ENCODE data around the gene TRABD. TPM values are rescaled to one million over a fixed set of nuclear protein-coding genes. Genes with fewer than 3 reads are reported as not detected.

The TRABD gene
- total and polyA plus RNA-seq, 3 donors from 2014 or later = 23.7 to 45.3 (median 38.7) TPM

DNA sequence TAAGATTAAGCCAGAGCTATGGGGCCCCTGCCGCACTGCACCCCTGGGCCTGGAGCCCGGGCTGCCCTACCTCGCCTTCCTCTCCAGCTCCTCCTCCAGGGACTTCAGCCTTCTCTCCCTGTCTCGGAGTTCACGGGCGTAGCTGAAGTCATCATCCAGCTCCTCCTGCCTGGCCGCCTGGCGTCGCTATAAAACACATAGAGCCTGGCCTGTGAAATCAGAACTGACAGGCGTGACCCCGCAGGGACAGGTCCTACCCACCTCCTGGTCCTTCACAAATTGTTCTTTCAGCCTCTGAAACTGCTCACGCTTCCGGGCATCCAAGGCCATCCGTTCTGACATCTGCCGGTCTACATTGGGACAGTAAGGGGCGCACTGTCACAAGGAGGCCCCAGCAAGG, 38.4 kb downstream of the TRABD start:
- no peaks in the 10 kb centered on the region for H3K36me3 ChIP-seq (ENCODE audit: low read depth, missing control alignments)
- intact Hi-C loops (cut with DNase I; ENCODE audit: low total_unique reads) = no loop called here
- H3K9me3 ChIP-seq = no peaks in the 10 kb centered on the region
- no peak overlapping the region for H3K27ac ChIP-seq
- H3K4me1 ChIP-seq = no peaks in the 10 kb centered on the region
- no peak overlapping the region for H3K4me3 ChIP-seq
- no peak for DNase-seq
- 88 to 90% methylated on average over 16 of the region's 16 CpGs for WGBS, 2 donors
- H3K27me3 ChIP-seq = no peaks in the 10 kb centered on the region
- no peak for TF ChIP-seq POLR2A (IDR thresholded peaks at IDR 0.05)
- TF ChIP-seq, protein P1, sequence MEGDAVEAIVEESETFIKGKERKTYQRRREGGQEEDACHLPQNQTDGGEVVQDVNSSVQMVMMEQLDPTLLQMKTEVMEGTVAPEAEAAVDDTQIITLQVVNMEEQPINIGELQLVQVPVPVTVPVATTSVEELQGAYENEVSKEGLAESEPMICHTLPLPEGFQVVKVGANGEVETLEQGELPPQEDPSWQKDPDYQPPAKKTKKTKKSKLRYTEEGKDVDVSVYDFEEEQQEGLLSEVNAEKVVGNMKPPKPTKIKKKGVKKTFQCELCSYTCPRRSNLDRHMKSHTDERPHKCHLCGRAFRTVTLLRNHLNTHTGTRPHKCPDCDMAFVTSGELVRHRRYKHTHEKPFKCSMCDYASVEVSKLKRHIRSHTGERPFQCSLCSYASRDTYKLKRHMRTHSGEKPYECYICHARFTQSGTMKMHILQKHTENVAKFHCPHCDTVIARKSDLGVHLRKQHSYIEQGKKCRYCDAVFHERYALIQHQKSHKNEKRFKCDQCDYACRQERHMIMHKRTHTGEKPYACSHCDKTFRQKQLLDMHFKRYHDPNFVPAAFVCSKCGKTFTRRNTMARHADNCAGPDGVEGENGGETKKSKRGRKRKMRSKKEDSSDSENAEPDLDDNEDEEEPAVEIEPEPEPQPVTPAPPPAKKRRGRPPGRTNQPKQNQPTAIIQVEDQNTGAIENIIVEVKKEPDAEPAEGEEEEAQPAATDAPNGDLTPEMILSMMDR (IDR thresholded peaks at IDR 0.05) = no peak

DNA sequence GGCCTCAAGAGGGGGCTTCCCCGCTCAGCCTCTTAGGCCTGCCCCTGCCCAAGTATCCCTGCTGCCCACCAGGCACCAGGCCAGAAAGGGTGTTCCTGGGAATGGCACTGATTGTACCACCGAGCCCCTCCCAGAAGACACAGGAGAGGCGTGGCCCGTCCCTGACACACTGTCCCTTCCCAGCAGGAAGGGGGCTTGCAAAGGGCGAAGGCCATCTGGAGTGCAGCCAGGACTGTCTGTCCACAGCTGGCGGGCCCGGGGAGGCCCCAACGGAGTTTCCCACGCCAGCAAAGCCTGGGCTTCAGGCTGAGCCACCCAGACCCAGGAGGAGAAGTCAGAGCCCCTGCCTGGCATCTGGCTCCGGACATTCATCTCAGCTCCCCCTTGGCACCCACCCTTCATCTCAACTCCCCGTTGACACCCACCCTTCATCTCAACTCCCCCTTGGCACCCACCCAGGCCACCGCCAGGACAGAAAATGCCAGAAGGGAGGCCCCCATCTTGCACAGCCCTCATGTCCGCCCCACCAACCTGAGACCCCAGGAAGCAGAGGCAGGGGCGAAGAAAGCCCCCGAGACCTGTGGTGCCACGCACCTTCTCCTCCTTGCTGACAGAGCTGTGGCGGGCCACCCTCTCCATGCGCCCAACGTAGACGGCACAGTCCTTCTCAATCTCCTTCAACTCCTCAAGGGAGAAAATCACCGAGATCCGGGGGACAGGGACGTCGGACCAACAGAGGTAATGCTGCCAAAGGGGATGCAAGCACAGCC, 39.7 kb downstream of the TRABD start:
- TF ChIP-seq, protein P1 (IDR thresholded peaks at IDR 0.05) = no peak
- no peak for TF ChIP-seq POLR2A (IDR thresholded peaks at IDR 0.05)
- Histone ChIP-seq H3K36me3 (ENCODE audit: low read depth, missing control alignments) (no peaks in the 10 kb centered on the region), H3K4me3 (no peak overlapping the region), H3K9me3 (no peaks in the 10 kb centered on the region), H3K27me3 (no peaks in the 10 kb centered on the region), H3K27ac (no peak overlapping the region), H3K4me1 (no peaks in the 10 kb centered on the region)
- no peak for DNase-seq
- 82 to 94% methylated on average over 13 to 24 of the region's 24 CpGs for WGBS, 2 donors
- intact Hi-C loops (cut with DNase I; ENCODE audit: low total_unique reads) = no loop called here

DNA sequence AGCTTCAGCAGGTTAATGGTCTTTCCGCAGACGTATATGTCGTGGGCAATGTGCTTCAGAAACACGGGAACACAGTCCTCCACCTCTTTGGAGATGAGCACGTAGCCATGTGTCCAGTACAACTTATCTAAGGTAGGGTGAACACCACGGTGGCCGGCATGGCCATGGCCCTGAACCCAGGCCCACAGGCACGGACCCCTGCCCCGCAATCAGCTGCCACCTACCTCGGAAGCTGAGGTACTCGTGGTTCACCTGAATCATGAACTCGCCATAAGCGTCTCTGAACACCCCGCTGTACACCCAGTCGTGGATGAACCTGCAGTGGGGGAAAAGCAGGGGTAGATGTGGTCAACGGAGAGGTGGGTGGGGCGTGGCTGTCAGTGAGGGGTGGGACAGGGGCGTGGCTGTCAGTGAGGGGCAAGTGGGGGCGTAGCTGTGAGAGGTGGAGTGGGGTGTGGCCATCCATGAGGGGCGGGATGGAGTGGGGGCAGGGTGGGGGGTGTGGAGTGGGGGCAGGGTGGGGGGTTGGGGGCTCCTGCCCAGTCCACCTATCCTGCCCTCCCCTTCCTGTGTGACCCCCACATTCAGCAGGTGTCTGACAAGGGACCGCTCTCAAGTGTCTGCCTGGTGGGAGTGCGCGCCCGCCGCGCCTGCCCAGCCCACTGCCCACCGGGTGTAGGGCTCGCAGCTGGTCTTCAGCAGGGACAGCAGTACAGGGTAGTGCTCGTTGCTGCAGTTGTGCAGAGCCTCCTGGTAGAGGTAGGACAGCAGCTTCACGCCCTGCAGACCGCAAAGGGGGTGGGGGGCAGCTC, 40.6 kb downstream of the TRABD start:
- Histone ChIP-seq H3K27ac (no peak overlapping the region), H3K4me3 (no peak overlapping the region), H3K9me3 (no peaks in the 10 kb centered on the region), H3K27me3 (no peaks in the 10 kb centered on the region), H3K36me3 (ENCODE audit: low read depth, missing control alignments) (no peaks in the 10 kb centered on the region), H3K4me1 (no peaks in the 10 kb centered on the region)
- no peak for DNase-seq
- TF ChIP-seq, protein P1 (IDR thresholded peaks at IDR 0.05) = no peak
- TF ChIP-seq POLR2A (IDR thresholded peaks at IDR 0.05) = no peak
- intact Hi-C loops (cut with DNase I; ENCODE audit: low total_unique reads) = no loop called here
- 90 to 97% methylated on average over 18 to 31 of the region's 31 CpGs for WGBS, 2 donors

DNA sequence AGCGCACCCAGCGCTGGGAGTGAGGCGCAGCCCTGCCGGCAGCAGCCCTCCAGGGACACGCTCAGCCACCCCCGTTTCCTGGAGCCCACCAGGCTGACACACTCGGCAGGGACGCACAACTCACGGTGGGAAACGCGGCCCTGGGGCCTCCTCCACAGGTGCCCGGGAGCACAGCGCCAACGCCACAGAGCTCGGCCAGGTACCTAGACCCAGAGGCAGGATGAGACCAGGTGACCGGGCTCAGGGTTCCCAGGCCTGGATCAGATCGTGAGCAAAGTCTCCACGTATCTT, 41.1 kb downstream of the TRABD start:
- TF ChIP-seq, protein P1 (IDR thresholded peaks at IDR 0.05) = no peak
- TF ChIP-seq POLR2A (IDR thresholded peaks at IDR 0.05) = no peak
- Histone ChIP-seq H3K27ac (no peak overlapping the region), H3K27me3 (no peaks in the 10 kb centered on the region), H3K4me3 (no peak overlapping the region), H3K36me3 (ENCODE audit: low read depth, missing control alignments) (no peaks in the 10 kb centered on the region), H3K4me1 (no peaks in the 10 kb centered on the region), H3K9me3 (no peaks in the 10 kb centered on the region)
- intact Hi-C loops (cut with DNase I; ENCODE audit: low total_unique reads) = no loop called here
- DNase-seq = no peak
- WGBS, 2 donors = 80 to 93% methylated on average over 1 to 15 of the region's 18 CpGs

Measured in testis (tissue), 3 donors.